Loucy (cell line): ENCODE data around the gene FLT3LG.

Experiments used
- EZH2phosphoT487 ChIP-seq: fragments of 200-600 bp; IDR thresholded peaks from 2 replicates; pipeline ENCODE4 v1.6.1; 2018; ENCODE audit warnings: antibody characterized with exemption, mild to moderate bottlenecking, moderate library complexity, borderline replicate concordance
- TF ChIP-seq, protein P1 (sequence below): fragments of 200-600 bp; sonication (generic); conservative IDR thresholded peaks from 2 replicates; pipeline ENCODE4 v1.5.1; 2014; ENCODE audit warnings: mild to moderate bottlenecking, antibody characterized with exemption, low read length

DNA sequence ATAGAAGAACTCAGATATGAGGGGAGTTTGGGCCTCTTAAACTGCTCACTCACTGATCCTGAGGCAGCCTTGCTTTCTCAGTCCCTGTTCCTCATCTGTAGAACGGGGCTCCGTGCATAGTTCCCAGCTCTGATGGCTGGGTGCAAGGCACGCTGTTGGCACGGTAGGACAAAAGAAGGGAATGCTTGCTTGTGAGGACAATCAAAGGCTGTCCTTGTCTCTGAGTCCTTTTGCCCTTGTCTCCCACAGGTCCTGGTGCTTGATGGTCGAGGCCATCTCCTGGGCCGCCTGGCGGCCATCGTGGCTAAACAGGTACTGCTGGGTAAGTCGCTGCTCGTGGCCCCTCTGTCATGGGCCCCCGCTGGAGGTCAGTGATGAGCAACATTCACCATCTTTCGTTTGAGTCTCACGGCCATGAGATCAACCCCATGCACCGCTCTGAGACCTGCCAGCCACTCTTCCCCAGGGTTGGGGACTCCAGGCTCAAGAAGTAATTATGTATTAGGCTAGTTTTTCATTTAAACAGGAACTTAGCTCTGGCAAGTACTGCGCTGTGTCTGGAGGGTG lies 15.7 kb downstream of the FLT3LG start:
- TF ChIP-seq, protein P1, sequence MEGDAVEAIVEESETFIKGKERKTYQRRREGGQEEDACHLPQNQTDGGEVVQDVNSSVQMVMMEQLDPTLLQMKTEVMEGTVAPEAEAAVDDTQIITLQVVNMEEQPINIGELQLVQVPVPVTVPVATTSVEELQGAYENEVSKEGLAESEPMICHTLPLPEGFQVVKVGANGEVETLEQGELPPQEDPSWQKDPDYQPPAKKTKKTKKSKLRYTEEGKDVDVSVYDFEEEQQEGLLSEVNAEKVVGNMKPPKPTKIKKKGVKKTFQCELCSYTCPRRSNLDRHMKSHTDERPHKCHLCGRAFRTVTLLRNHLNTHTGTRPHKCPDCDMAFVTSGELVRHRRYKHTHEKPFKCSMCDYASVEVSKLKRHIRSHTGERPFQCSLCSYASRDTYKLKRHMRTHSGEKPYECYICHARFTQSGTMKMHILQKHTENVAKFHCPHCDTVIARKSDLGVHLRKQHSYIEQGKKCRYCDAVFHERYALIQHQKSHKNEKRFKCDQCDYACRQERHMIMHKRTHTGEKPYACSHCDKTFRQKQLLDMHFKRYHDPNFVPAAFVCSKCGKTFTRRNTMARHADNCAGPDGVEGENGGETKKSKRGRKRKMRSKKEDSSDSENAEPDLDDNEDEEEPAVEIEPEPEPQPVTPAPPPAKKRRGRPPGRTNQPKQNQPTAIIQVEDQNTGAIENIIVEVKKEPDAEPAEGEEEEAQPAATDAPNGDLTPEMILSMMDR = peak; percentile 48
- TF ChIP-seq EZH2phosphoT487 = no peak
